ENCODE measurements around the gene NKIRAS2.

Gene NKIRAS2

GRCh38 chr17:41984454-41984853 is 35.4 kb upstream of the NKIRAS2 start:
- ATAC-seq (replicated peaks) = no peak
- Mint-ChIP-seq H3K27me3 (no peaks in the 10 kb centered on the region), H3K4me1 (ENCODE audit: low read depth in 2 of 2) (peaks cover 0 to 9% of the 10 kb centered on the region in 2 donors), H3K4me3 (no peak overlapping the region), H3K27ac (no peak overlapping the region), H3K9me3 (no peaks in the 10 kb centered on the region), H3K36me3 (ENCODE audit: insufficient read depth) (peaks cover 91% of the 10 kb centered on the region)
- no peak for DNase-seq

DNA sequence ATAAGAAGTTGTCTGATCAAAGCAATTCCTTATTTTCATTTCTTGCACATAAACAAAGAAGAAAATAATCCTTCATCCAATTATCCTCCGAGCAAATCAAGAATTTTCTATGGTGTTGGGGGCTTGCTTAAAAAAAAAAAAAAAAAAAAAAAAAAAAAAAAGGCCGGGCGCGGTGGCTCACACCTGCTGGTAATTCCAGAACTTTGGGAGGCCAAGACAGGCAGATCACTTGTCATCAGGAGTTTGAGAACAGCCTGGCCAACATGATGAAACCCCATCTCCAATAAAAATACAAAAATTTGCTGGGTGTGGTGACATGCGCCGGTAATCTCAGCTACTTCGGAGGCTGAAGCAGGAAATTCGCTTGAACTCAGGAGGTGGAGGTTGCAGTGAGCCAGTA is 34.0 kb upstream of the NKIRAS2 start:
- Mint-ChIP-seq H3K27me3 (no peaks in the 10 kb centered on the region), H3K4me1 (ENCODE audit: low read depth in 2 of 2) (peaks cover 0 to 10% of the 10 kb centered on the region in 2 donors), H3K9me3 (no peaks in the 10 kb centered on the region), H3K27ac (peak overlapping the region in 1 of 2 donors; percentile 38), H3K4me3 (no peak overlapping the region), H3K36me3 (ENCODE audit: insufficient read depth) (peaks cover 89% of the 10 kb centered on the region)
- DNase-seq = no peak
- ATAC-seq (replicated peaks) = no peak

DNA sequence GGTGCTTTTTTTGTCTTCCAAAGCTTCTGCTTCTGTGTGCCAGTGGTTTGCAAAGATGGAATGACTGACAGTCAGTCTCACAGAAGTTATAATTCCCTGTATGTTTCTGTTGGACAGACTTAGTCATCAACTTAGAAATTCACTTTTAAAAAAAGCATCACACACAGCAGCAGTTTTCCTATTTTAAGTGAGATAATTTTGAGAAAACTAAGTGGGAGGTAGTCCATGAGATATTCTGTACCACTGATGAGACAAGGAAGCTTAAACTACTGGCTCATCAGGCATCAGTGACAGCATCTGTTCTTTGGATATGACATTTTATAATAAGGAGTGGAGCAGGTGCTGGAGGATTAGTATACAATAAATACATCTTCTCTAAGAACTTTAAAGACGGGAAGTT is 33.3 kb upstream of the NKIRAS2 start:
- DNase-seq (no peak), ATAC-seq (replicated peaks) (no peak)
- no peaks in the 10 kb centered on the region for H3K9me3 Mint-ChIP-seq
- peaks cover 89% of the 10 kb centered on the region for H3K36me3 Mint-ChIP-seq (ENCODE audit: insufficient read depth)
- H3K27ac Mint-ChIP-seq = peak overlapping the region in 1 of 2 donors; percentile 38
- H3K27me3 Mint-ChIP-seq = no peaks in the 10 kb centered on the region
- H3K4me1 Mint-ChIP-seq (ENCODE audit: low read depth in 2 of 2) = peaks cover 0 to 15% of the 10 kb centered on the region in 2 donors
- H3K4me3 Mint-ChIP-seq = no peak overlapping the region

- Mint-ChIP-seq H3K4me3 (no peak overlapping the region), H3K27me3 (no peaks in the 10 kb centered on the region), H3K9me3 (no peaks in the 10 kb centered on the region), H3K4me1 (ENCODE audit: low read depth in 2 of 2) (peaks cover 0 to 15% of the 10 kb centered on the region in 2 donors), H3K36me3 (ENCODE audit: insufficient read depth) (peaks cover 89% of the 10 kb centered on the region), H3K27ac (no peak overlapping the region)
- ATAC-seq (replicated peaks) (no peak), DNase-seq (no peak)
These were observed 32.2 kb upstream of the NKIRAS2 start for GRCh38 chr17:41987642-41988041.

- no peak overlapping the region for H3K4me3 Mint-ChIP-seq
- peaks cover 89% of the 10 kb centered on the region for H3K36me3 Mint-ChIP-seq (ENCODE audit: insufficient read depth)
- H3K4me1 Mint-ChIP-seq (ENCODE audit: low read depth in 2 of 2) = peaks cover 0 to 15% of the 10 kb centered on the region in 2 donors
- no peak for ATAC-seq (replicated peaks)
- H3K27ac Mint-ChIP-seq = no peak overlapping the region
- H3K27me3 Mint-ChIP-seq = no peaks in the 10 kb centered on the region
- no peak for DNase-seq
- no peaks in the 10 kb centered on the region for H3K9me3 Mint-ChIP-seq
These were observed 31.5 kb upstream of the NKIRAS2 start for GRCh38 chr17:41988418-41988817.

- DNase-seq = no peak
- no peak overlapping the region for H3K27ac Mint-ChIP-seq
- no peak overlapping the region for H3K4me3 Mint-ChIP-seq
- peaks cover 0 to 12% of the 10 kb centered on the region in 2 donors for H3K4me1 Mint-ChIP-seq (ENCODE audit: low read depth in 2 of 2)
- H3K9me3 Mint-ChIP-seq = no peaks in the 10 kb centered on the region
- ATAC-seq (replicated peaks) = no peak
- H3K36me3 Mint-ChIP-seq (ENCODE audit: insufficient read depth) = peaks cover 89% of the 10 kb centered on the region
- no peaks in the 10 kb centered on the region for H3K27me3 Mint-ChIP-seq
These were observed 30.0 kb upstream of the NKIRAS2 start for GRCh38 chr17:41989702-41990419.

- DNase-seq (no peak), ATAC-seq (replicated peaks) (no peak)
- Mint-ChIP-seq H3K9me3 (no peaks in the 10 kb centered on the region), H3K4me1 (ENCODE audit: low read depth in 2 of 2) (peaks cover 0 to 10% of the 10 kb centered on the region in 2 donors), H3K36me3 (ENCODE audit: insufficient read depth) (peaks cover 88% of the 10 kb centered on the region), H3K27me3 (no peaks in the 10 kb centered on the region), H3K27ac (peak overlapping the region in 1 of 2 donors; percentile 12), H3K4me3 (no peak overlapping the region)
These were observed 27.3 kb upstream of the NKIRAS2 start for GRCh38 chr17:41992576-41992975.

DNA sequence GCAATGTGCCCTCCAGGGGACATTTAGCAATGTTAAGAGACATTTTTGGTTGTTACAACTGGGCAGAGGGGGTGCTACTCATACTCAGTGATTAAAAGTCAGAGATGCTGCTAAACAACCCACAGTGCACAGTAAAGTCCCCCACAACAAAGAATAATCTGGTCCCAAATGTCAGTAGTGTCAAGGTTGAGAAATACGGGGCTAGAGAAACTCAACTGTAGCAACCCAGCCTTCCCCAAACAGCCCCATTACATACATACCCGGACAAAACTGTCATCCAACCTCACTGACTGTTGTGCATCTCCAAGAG is 23.1 kb upstream of the NKIRAS2 start:
- Mint-ChIP-seq H3K4me1 (ENCODE audit: low read depth in 2 of 2) (peaks cover 0 to 3% of the 10 kb centered on the region in 2 donors), H3K4me3 (no peak overlapping the region), H3K27ac (peak overlapping the region in 1 of 2 donors; percentile 60), H3K36me3 (ENCODE audit: insufficient read depth) (peaks cover 90% of the 10 kb centered on the region), H3K27me3 (no peaks in the 10 kb centered on the region), H3K9me3 (no peaks in the 10 kb centered on the region)
- DNase-seq (no peak), ATAC-seq (replicated peaks) (no peak)

GRCh38 chr17:41998497-41998896 is 21.4 kb upstream of the NKIRAS2 start:
- Mint-ChIP-seq H3K36me3 (ENCODE audit: insufficient read depth) (peaks cover 73% of the 10 kb centered on the region), H3K27me3 (no peaks in the 10 kb centered on the region), H3K4me3 (no peak overlapping the region), H3K9me3 (no peaks in the 10 kb centered on the region), H3K4me1 (ENCODE audit: low read depth in 2 of 2) (peaks cover 5 to 13% of the 10 kb centered on the region in 2 donors), H3K27ac (no peak overlapping the region)
- ATAC-seq (replicated peaks) (no peak), DNase-seq (no peak)

- Mint-ChIP-seq H3K4me1 (ENCODE audit: low read depth in 2 of 2) (peaks cover 11 to 28% of the 10 kb centered on the region in 2 donors), H3K36me3 (ENCODE audit: insufficient read depth) (peaks cover 53% of the 10 kb centered on the region), H3K9me3 (no peaks in the 10 kb centered on the region), H3K27ac (peak overlapping the region; percentile 53 to 75), H3K4me3 (no peak overlapping the region), H3K27me3 (no peaks in the 10 kb centered on the region)
- ATAC-seq (replicated peaks) (no peak), DNase-seq (no peak)
These were observed 19.3 kb upstream of the NKIRAS2 start for GRCh38 chr17:42000413-42001133.

DNA sequence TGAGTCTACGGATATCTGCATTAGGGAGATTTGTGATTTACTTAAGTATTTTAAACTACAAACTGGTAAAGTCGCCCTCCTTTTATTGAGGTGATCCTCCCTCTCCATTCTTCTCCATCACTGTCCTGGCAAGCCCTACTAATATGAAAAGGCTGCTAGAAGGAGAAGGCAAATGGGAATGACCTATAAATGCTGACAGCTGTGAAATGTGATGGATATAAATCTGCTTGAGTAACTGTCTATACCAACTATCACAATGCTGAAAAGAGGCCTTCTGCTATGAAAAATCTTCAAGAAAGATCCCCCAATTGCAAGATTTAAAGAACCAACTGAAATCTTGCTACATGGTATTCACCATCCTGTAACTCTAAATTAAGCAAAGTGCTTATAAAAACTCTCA is 18.2 kb upstream of the NKIRAS2 start:
- H3K9me3 Mint-ChIP-seq = no peaks in the 10 kb centered on the region
- peaks cover 12 to 32% of the 10 kb centered on the region in 2 donors for H3K4me1 Mint-ChIP-seq (ENCODE audit: low read depth in 2 of 2)
- H3K36me3 Mint-ChIP-seq (ENCODE audit: insufficient read depth) = peaks cover 43% of the 10 kb centered on the region
- H3K27ac Mint-ChIP-seq = peak overlapping the region in 1 of 2 donors; percentile 49
- no peaks in the 10 kb centered on the region for H3K27me3 Mint-ChIP-seq
- ATAC-seq (replicated peaks) = no peak
- DNase-seq = no peak
- H3K4me3 Mint-ChIP-seq = no peak overlapping the region

DNA sequence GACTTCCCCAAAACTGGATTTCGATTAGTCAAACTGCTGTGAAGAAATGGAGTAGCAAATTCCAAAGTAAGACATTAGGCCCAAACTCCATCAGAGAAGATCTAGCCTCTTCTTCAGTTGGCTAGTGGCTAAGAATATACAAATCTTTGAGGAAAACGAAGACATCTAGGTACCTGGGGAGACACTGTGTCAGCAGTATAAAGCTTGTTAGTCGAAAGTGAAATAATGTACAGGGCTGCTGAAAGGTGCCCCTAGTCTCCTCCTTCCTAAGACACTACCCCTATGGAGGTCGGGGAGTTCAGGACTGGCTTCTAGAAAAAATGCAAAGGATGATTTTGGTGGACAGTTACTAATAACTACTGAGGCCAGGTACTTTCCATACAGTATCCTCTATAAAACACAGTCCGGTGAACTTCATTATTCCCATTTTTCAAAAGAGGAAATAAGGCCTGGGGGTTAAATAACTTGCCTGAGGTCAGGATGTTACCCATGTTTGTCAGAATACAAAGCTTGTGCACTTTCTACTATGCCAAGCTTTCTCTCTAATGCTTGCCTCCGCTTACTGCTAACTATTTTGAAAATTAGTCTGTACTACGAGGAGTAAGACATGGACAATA is 17.6 kb upstream of the NKIRAS2 start:
- no peak for DNase-seq
- Mint-ChIP-seq H3K4me1 (ENCODE audit: low read depth in 2 of 2) (peaks cover 15 to 34% of the 10 kb centered on the region in 2 donors), H3K27ac (peak overlapping the region in 1 of 2 donors; percentile 49), H3K36me3 (ENCODE audit: insufficient read depth) (peaks cover 43% of the 10 kb centered on the region), H3K27me3 (no peaks in the 10 kb centered on the region), H3K4me3 (no peak overlapping the region), H3K9me3 (no peaks in the 10 kb centered on the region)
- ATAC-seq (replicated peaks) = no peak

DNA sequence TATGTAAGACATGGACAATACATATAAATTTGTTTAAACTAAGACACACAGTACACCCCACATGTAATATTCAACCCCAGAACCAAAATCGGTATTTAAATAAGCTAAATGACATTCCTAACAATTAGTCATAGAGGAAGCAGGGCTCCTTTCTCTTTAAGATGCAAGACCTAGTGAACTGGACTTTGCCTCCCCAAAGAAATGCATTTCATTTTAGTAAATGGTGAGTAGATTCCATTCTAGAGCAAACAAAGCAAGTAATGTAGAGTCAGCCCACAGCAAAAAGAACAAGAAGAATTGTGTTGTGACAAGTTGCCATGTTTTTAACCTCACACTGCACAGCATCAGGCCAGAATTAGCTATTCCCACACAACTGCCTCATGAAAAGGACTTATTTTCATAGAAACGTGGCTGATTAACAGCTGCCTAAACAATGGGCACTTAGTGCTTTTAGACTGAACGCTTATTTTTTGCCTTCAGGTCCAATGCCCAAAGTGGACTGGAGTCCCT is 17.0 kb upstream of the NKIRAS2 start:
- H3K27ac Mint-ChIP-seq = peak overlapping the region in 1 of 2 donors; percentile 38
- DNase-seq (no peak), ATAC-seq (replicated peaks) (no peak)
- no peaks in the 10 kb centered on the region for H3K27me3 Mint-ChIP-seq
- H3K4me1 Mint-ChIP-seq (ENCODE audit: low read depth in 2 of 2) = peaks cover 15 to 34% of the 10 kb centered on the region in 2 donors
- no peak overlapping the region for H3K4me3 Mint-ChIP-seq
- H3K36me3 Mint-ChIP-seq (ENCODE audit: insufficient read depth) = peaks cover 41% of the 10 kb centered on the region
- no peaks in the 10 kb centered on the region for H3K9me3 Mint-ChIP-seq
